CD4-positive, alpha-beta T cell treated with Interleukin-12 subunit alpha and Interleukin-12 subunit beta, for 1 hour (primary cell): ENCODE measurements around the gene ATXN7L1.
"Not testable (repeated sequence)": the region's sequence is repeated elsewhere in the genome, so short reads cannot be mapped to it uniquely, and the experiment has no call there.

Experiments used
- DNase-seq: peaks from one replicate; pipeline ENCODE4 v3.0.0-alpha.2; 2020

ATXN7L1 gene

DNA sequence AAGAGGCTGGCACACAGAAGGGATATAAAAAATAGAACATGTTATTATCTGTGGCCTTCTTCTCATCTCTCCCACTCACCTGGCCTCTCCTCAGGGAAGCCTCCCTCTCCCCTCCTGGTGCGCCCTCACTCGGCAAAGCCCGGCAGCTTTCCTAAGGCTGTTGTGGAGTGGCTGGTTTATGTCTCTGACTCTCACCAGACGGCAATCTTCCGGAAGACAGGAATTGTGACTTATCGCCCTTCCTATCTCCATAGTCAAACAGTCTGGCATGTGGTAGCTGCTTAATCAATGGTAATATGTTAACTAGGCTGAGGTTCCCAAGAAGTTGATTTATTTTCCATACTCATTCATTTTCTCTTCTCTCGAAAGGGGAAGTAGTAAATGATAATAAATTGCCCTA is 78.7 kb downstream of the ATXN7L1 start:
- DNase-seq, result no peak

DNA sequence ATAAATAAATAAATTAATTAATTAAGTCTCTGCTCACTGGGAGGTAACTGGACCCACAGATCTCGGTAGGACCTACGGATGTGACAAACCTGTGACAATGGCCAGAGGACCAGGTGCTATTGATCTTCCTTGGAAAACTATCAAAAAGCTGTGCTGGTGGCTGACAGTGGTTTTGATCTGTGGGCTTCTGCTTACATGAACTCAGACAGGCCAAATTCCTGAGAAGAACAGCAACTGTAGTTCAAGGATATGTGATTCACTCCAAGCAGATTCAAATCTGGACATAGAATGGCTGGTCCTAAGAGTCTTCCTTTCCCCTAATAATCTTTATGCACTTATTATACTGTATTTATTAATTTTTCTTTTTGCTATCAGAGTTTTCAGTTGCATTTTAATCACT is 80.0 kb downstream of the ATXN7L1 start:
- no peak for DNase-seq

DNA sequence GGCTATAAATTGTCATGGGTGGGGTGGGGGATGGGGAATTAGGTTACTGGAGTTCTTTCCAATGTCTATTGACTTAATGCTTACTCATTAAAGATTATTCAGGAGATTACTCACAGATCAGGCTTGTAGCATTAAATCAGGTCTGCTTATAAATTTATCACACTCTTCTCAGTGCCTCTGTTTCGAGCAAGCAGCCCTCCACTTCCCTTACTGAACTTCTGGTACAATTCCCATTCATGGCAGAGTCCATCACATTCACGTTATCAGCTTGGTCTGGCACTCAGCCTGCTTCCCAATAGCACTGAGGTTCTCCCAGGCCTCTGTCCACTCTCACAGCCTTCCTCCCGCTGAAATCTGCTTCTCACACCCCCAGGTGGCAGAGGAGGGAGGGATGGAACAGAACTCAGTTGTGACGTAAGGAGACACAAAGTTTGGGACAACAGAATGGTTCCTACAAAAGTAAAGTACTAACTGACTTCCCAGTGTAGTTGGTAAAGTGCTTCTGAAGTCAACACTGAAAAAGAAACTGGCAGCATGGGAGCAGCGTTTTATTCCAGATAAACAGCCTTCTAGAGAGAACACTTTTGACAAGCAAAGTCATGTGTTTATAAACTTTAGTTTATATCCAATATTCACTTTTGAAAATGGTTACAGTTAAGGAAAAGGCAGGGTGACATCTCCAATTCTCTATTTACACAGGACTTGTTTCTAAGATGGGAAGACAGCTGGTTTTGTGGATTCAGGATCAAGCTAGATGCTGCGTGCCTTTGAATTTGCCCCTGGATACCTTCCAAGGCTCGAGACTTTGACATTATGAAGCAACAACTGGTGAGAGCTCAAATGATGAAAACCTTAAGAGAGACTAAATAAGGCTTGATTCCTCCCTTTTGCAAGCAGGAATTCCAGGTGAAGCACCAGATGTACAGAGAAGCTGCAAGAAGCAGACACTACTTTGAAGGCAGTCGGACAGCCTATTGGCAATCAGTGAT is 81.4 kb downstream of the ATXN7L1 start:
- DNase-seq, result no peak

DNA sequence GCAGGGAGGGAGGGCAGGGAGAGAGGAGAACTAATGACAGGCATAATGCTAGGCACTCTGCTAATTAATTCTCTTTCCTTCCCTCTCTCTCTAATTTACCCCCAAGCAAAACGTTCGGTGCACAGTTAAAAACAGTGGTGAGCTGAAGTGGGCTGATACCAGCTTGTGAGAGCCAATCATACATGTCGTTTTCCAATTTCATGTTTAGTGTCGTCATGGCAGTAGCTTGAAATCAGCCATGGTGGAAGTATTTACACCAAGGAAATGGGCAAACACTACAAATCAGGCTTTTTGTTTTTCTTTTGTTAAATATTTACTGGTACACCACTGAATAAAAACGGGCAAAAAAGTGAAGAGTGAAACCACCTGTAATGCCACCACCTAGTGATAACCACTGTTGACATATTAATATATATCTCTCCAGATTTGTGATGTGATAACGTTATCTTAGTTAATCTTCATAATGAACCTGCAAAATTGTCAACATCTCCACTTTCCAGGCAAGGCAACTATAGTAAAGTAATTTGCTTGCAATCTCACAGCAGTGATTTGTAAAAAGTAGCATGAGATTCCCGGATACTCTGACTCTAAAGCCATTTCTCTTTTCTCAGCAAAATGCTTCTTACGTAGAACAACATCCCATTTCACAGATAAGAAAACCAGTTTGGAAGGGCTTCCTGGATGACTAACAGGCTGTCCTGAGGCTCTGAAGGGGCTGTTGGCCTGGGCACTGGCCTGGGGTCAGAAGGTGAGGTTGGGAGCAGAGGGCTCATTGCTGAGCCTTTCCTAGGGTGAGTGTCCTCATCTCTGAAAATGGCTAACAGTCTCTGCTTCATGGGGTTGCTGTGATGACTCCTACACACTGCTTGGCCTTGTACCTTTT is 83.7 kb downstream of the ATXN7L1 start:
- no peak for DNase-seq

DNA sequence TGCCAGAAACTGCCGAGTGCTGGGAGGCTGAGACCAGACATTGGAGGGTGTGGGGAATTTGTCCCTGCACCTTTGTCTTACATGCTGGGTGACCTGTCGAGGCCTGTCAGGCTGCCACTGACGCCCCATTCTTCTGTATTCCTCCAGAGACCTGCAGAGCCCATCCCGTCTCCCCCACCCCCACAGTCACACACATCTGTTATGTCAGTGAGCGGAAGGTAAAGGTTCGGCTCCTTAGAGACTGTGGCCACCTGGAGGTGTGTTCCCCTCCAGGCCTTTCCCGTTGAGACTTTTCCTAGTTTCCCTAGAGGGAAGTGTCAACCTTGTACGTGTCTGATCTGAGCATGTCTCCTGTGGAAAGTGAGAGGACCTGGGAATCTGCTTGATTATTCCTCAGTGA is 84.5 kb downstream of the ATXN7L1 start:
- DNase-seq, result no peak

DNA sequence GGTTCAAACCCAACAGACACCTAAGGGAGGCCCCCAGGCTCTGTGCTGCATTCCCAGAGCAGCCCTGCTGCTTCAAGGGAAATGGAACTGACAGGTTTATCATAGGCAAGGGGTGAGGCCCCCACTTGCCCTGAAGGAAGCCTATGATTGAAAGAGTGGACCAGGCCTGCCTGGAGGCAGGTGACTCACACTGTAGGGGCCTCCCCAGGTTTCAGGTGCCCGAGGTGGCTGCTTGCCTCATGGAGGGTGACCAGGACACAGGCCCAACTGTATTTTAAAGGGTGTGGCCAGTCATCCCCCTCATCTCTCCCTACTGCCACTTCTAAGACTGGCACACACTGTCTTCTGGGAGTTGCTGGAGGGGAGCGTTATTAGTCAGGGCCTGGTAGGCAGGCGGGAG is 85.4 kb downstream of the ATXN7L1 start:
- no peak for DNase-seq

DNA sequence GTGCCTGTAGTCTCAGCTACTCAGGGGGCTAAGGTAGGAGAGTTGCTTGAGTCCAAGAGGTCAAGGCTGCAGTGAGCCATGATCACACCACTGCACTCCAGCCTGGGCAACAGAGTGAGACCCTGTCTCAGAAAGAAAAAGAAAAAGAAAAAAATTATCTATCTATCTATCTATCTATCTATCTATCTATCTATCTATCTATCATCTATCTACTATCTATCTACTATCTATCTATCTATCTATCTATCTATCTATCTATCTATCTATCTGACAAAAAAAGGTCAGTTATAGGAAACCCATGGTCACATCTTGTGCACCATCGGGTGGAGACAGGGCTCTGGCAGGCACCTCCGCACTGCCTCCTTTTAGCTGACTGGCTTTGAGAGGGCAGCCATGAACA is 85.9 kb downstream of the ATXN7L1 start:
- not testable (repeated sequence) for DNase-seq

DNA sequence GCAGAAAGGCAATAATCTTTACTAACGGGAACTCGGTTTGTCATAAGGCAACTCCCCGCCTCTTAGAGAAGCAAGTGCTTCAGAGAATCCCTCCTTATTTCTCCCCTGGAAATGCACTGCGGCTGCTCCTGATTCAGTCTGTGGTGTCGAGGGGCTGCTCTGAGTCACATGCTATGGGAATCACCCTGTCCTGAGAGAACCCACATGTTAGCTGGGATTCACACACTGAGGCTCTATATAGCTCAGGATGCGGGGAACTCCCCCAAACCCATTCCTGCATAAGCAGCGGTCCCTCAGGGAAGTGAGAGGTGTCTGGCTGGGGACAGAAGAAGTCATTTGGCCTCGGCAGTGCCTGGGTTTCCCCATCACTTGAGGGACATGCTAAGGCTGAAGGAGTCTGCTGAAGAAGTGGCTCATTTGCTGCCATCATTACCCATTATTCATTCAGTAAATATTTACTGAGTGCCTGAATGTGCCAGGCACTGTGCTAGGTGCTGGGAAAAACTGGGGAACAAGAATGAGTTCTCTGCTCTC is 87.5 kb downstream of the ATXN7L1 start:
- DNase-seq, result no peak

DNA sequence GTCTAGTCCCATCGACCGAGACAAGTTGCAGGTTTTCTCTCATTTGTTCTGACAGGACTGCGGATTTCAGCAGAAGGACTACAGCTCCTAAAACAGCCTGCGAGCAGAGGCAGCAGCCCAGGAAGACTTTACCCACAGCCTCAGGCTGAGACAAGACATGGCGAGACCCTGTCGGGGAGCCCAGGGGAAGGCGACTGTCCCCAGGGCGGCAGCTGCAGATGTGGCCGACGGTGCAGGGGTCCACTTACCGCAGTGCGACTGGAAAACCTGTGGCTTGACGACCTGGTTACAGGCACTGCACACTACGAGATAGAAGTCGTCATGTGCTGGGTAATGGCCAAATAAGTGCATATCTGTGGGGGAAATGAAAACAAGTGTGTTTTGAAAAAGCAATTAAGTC is 88.0 kb downstream of the ATXN7L1 start:
- DNase-seq, result no peak

DNA sequence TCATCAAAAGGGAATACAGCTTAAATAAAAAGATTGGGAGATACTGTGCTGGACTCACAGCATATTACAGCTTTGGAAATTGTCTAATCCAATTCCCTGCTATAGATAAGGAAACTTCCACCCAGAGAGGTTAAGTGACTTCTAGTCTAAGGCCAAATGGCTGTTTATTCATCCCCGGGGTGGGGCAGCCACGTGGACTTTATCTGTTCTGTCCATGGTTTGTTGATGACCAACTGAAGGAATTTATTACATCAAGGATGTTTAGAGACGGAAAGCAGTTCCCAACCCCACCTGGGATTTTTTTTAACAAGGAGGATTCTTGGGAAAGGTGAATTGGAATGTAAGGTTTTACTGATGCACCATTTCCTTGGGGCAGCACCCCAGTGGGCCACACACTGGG is 88.6 kb downstream of the ATXN7L1 start:
- no peak for DNase-seq

DNA sequence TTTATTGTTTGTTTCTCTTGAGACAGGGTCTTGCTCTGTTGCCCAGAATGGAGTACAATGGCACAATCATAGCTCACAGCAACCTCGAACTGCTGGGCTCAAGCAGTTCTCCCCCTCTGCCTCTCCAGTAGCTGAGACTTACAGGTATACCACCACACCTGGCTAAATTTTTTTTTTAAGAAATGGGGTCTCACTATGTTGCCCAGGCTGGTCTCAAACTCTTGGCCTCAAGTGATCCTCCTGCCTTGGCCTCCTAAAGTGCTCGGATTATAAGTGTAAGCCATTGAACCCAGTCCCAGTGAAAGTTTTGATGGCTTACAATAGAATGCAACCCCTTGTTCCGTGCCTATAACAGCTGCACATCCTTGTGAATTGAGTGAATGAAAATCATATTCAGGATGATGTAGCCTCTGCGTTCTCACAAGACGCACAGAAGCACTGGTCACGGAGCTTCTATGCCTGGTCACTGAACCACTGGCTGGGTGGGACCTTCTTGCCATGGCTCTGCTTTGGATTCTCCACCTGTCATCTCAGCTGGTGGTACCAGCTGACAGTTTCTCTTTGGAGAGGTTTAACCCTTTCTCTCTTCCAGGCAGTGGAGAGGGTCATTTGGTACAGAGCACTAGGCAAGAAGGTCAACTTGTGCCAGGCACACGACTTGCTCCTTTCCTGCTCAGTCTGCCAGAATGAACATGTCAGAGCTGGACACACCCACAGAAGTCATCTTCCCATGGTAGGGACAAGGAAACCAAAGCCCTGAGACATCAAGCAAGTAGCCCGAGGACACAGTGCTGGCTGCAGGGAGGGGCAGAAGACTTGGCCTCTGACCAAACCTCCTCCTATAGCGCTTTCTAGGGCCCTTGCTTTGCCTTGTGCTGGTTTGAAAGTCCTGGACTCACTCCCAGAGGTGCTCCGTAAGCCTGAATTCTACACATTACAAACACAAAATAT is 89.6 kb downstream of the ATXN7L1 start:
- DNase-seq, result no peak

DNA sequence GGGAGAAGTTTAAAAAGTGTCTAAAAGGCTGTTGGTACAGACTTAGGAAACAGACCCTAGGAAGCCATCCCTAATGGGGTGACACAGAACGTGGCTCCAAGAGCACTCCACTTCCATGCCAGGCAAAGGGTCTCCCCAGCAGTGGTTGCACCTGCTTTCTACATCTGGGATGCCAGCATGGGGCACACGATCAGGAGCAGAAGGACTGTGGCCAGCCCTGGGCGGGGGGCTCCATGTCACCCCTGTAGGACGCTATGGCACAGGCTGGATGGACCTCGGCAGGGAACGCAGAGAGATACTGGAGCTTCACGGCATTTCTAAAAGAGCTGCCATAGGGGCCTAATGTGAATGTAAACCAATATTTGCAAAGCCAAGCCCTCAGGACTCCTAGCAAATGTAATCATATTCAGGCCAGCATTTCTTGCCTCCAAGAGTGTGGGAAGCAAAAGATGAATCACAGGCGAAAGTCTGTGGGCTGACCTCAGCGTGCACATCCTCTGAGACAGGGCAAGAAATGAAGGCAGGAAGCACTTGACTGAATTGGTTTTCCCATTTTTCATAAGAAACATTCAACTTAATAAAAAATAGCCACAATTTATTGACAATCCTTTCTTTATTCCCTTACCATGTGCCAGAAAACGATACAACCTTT is 93.9 kb downstream of the ATXN7L1 start:
- no peak for DNase-seq

DNA sequence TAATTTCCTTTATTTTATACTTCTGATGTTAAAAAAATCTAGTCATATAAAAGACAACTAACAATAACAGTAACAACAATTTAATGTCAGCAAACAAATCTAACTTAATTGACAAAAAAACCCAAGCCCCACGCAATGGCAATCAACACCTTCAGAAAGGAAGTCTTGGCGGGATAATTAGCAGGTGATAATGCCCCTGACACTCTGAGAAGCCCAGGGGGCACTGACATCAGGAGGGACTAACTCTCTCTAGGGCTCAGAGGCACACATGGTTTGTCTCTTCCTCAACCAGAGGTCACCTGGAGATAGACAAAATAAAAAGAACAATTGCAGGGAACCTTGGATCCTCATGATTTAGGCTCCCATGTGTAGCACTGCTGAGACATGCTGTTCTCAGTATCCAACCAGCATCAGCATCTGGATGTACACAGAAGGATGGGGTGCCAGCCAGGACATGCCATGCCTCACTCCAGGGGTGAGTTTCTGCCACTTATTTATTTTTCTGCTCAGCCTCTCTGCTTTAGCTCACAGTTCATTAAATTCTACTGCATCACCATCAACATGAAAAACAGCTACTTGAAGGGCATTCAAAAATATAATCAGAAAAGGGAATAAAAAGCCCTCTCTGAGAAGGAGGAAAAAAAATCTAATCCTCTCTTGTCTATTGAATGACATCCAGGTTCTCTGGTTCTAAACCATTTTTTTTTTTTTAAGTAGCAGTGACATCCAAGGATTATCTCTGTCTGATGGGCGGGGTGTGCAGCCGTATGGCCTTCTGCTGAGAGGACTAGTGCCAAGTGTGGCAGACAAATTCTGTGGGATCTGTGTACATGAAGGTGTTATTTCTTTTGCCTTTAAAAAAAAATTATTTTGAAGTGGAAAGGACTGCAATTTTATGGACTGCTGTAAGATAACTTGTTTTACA is 96.3 kb downstream of the ATXN7L1 start:
- DNase-seq, result no peak

DNA sequence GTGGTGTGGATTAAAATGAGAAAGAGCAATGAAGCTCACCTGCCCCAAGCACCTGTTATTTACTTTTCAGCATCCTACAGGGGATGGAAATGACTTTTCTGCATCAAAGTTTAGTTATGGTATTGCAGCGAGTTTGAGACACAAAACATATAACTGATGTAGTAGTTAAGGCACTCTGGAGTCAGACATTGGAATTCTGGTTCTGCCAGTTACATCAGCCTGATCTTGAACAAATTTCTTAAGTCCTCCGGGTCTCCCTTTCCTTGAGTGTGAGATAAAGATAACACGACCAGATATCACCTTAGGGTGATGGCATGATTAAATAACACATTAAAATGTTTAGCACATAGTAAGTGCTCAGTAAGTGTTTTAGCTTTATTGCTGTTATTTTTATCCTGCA is 97.4 kb downstream of the ATXN7L1 start:
- DNase-seq, result no peak

DNA sequence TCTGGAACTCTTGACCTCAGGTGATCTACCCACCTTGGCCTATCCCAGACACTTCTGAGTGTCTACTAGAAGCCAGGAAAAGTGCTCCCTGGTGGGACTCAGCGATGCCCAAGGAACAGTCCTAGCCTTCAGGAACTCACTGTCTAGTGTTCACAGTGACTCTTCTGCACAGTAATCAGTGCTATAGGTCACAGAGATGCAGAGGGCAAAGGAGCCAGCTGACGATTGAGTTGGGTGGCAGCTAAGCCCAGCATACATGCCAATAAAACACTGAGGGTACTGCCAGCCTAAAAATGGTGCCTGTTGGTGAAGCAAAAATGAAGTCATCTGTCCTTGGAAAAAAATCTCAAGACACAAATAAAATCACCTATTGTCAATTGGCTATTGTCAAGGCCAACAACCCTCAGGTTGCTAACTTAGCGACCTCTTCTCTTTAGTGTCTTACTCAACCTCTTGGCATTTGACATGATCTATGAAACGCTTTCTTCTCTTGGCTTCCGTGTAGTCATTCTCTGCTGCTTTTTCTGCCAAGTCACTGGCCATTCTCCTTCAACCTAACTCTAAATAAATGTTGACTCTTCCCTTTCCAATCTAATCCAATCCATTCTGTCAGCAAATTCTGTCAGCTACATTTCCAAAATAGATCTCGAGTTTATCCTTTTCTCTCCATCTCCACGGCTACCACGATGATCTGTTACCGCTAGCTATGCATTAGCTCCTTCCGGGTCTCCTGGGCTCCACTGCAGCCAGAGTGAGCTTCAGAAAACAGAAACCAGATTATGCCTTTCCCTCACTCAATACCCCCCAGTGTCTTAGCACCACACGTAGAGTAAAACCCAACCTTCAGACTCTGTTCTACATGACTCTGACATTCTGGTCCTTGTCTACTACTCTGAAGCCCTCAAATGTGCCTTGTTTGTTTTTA is 99.2 kb downstream of the ATXN7L1 start:
- no peak for DNase-seq

DNA sequence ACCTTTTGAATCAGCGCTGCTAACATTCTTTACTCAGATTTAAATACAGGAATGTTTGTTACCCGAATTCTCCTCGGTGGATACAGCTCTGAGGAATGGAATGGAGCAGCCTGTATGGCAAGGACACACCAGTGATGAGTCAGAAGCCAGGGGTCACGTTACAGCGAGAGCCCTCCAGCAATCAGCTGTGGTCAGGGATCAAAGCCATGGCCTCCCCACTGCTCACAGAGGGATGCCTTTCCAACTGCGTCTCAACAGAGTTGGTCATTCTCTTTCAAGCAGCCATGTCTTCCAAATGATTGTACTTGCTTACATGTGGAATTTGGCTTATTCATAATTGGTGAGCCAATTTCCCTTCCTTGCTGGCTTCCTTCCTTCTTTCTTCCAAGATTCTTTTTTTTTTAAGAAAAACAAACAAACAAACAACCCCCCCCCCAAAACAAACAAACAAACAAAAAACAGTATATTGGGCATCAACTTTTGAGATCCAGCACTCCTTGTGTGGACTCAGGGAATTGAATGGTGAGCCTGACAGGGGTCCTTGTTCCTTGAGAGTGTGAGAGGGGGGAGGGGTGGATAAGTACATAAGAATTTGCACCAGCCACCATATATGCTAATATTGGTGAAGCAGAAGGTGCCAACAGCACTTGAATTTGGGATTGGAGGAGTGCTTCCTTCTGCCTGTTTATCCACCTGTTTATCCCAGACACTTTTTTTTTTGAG is 100.2 kb downstream of the ATXN7L1 start:
- DNase-seq, result no peak

DNA sequence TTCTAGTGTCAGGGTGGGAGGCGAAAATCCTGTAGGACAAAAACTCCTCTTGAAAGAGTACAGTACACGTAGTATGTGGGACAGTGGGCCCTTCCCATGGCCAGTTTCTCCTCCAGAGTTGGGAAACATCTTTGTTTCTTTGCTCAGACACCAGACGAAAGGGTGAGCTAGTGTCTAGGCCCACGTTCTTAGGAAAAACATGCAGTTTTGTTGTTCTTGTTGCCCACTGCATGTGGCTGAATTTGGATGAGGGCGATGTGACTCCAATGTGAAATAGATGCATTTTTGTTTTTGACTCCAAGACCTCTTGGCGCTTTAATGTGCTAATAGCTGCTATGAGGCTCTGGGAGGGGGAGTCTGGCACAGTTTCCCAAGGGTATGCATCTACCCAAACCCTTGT is 100.8 kb downstream of the ATXN7L1 start:
- no peak for DNase-seq

DNA sequence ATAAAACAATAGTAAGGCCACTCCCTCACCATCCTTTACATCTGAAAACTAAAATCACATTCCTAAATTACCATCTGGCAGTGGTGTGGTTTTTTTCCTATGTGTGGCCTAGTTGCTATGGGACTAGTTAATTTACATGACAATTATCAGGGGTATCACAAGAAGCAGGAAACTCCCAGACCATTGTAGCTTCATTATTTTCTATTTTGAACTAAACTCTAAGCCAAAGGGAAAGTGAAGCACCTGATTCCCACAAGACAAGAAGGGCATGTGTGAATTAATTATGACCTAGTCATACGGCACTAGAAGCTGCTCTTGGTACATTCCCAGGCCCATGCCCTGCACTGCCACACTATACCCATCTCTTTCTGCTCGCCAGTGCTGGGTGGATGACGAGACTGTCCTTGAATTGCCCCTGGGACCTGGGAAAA is 103.4 kb downstream of the ATXN7L1 start:
- no peak for DNase-seq
